ENCODE data around the gene VSIR. TPM values are rescaled to one million over a fixed set of nuclear protein-coding genes. Genes with fewer than 3 reads are reported as not detected.

VSIR gene
- total and polyA plus RNA-seq, 3 donors from 2014 or later, result 26.1 to 54.6 (median 54.4) TPM

DNA sequence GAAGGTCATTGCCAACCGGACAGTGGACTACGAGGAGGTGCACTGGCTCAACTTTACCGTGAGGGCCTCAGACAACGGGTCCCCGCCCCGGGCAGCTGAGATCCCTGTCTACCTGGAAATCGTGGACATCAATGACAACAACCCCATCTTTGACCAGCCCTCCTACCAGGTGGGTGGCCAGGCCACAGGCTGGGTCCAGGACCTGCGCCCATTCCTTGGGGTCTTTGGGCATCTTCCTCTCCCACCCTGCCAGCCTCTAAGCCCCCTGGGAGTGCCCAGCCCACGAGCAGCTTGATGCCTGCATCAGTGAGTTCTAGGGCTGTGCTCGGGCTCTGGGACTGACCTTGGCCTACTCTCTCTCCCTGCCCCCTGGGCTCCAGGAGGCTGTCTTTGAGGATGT lies 25.8 kb upstream of the VSIR start:
- H3K27ac ChIP-seq, result no peak overlapping the region
- intact Hi-C loops (cut with DNase I; ENCODE audit: low total_unique reads), result no loop called here
- DNase-seq, result no peak
- no peaks in the 10 kb centered on the region for H3K36me3 ChIP-seq (ENCODE audit: low read depth, missing control alignments)
- H3K4me3 ChIP-seq, result no peak overlapping the region
- no peak for TF ChIP-seq POLR2A (IDR thresholded peaks at IDR 0.05)
- TF ChIP-seq, protein P1, sequence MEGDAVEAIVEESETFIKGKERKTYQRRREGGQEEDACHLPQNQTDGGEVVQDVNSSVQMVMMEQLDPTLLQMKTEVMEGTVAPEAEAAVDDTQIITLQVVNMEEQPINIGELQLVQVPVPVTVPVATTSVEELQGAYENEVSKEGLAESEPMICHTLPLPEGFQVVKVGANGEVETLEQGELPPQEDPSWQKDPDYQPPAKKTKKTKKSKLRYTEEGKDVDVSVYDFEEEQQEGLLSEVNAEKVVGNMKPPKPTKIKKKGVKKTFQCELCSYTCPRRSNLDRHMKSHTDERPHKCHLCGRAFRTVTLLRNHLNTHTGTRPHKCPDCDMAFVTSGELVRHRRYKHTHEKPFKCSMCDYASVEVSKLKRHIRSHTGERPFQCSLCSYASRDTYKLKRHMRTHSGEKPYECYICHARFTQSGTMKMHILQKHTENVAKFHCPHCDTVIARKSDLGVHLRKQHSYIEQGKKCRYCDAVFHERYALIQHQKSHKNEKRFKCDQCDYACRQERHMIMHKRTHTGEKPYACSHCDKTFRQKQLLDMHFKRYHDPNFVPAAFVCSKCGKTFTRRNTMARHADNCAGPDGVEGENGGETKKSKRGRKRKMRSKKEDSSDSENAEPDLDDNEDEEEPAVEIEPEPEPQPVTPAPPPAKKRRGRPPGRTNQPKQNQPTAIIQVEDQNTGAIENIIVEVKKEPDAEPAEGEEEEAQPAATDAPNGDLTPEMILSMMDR (IDR thresholded peaks at IDR 0.05), result no peak
- WGBS, 2 donors, result 69 to 79% methylated on average over 9 to 10 of the region's 10 CpGs
- no peaks in the 10 kb centered on the region for H3K27me3 ChIP-seq
- no peaks in the 10 kb centered on the region for H3K9me3 ChIP-seq
- no peaks in the 10 kb centered on the region for H3K4me1 ChIP-seq

DNA sequence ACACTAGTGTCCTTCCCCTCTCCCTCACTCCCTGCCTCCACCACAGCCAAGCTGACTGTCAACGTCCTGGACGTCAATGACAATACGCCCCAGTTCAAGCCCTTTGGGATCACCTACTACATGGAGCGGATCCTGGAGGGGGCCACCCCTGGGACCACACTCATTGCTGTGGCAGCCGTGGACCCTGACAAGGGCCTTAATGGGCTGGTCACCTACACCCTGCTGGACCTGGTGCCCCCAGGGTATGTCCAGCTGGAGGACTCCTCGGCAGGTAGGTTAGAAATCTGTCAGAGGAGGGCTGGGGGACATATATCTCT lies 24.9 kb upstream of the VSIR start:
- Histone ChIP-seq H3K4me3 (no peak overlapping the region), H3K27ac (no peak overlapping the region), H3K9me3 (no peaks in the 10 kb centered on the region), H3K4me1 (no peaks in the 10 kb centered on the region), H3K36me3 (ENCODE audit: low read depth, missing control alignments) (no peaks in the 10 kb centered on the region), H3K27me3 (no peaks in the 10 kb centered on the region)
- TF ChIP-seq, protein P1 (IDR thresholded peaks at IDR 0.05), result no peak
- no peak for TF ChIP-seq POLR2A (IDR thresholded peaks at IDR 0.05)
- DNase-seq, result no peak
- 98% methylated on average over 6 of the region's 6 CpGs; no CpG with 5 or more reads in 1 of the 2 donors for WGBS, 2 donors
- intact Hi-C loops (cut with DNase I; ENCODE audit: low total_unique reads), result no loop called here

DNA sequence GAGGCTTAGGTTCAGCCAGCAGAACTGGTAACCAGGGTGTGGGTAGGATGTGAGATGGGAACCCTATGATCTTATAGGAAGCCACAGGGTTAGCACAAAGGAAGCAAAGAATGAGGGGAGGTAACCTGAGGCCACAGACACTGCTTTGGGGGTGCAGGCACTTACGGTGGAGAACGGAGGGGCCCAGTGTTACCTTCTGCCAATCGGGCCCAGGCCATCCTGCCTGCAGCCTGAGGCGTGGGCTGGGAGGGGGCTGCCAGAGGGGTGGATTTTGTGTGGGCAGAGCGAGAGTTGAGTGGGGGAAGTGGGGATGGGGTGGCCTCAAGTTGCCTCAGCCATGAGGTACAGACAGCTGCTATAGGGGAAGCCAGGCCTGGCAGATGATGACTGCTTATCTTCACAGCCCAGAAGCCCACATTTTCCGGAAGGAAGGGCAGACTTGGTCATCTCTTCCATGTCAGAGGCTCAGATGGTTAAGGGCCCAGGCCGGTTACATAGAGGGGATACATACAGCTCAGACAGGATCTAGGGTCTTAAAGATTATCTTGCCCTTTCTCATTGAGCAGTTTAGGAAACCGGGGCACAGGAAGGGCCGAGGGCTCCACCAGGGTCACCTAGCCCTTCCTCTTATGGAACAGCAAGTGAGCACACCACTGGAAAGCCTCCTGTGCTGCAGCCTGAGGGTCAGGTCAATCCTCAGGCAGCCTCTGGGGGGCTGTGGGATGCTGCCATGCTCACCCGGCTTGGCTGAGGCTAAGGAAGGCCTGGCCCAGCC lies 24.4 kb upstream of the VSIR start:
- H3K36me3 ChIP-seq (ENCODE audit: low read depth, missing control alignments), result no peaks in the 10 kb centered on the region
- 80 to 81% methylated on average over 7 to 10 of the region's 10 CpGs for WGBS, 2 donors
- H3K27ac ChIP-seq, result no peak overlapping the region
- no peaks in the 10 kb centered on the region for H3K27me3 ChIP-seq
- intact Hi-C loops (cut with DNase I; ENCODE audit: low total_unique reads), result no loop called here
- no peaks in the 10 kb centered on the region for H3K4me1 ChIP-seq
- no peaks in the 10 kb centered on the region for H3K9me3 ChIP-seq
- TF ChIP-seq, protein P1 (IDR thresholded peaks at IDR 0.05), result no peak
- no peak for TF ChIP-seq POLR2A (IDR thresholded peaks at IDR 0.05)
- H3K4me3 ChIP-seq, result no peak overlapping the region
- DNase-seq, result no peak

DNA sequence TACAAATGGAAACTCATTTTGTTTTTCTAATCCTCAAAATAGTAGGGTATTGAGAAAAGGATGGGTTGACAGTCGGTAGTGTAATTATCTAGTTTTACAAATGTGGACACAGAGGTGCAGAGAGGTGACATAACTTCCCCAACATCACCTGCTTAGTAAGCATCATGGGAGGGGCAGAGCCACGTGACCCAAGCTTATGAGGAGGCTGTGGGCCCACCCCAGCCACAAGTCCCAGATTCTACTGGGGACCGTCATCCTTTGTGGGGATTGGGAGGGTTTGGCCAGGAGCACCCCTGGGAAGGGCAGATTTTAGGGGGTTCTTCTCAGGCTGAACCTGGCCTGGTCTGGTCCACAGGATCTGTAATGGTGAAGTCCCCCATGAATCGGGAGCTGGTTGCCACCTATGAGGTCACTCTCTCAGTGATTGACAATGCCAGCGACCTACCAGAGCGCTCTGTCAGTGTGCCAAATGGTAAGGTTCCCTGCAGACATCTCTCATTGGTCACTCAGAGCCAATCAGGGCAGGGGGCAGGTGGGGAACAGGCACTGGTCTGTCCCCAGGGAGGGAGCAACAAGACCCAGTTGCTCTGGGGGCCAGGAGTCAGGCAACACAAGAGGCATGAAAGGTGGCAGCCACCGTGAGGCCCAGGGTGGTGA lies 23.6 kb upstream of the VSIR start:
- Histone ChIP-seq H3K9me3 (no peaks in the 10 kb centered on the region), H3K36me3 (ENCODE audit: low read depth, missing control alignments) (no peaks in the 10 kb centered on the region), H3K4me3 (no peak overlapping the region), H3K27ac (no peak overlapping the region), H3K4me1 (no peaks in the 10 kb centered on the region), H3K27me3 (no peaks in the 10 kb centered on the region)
- DNase-seq, result peak; percentile 43
- WGBS, 2 donors, result 86 to 90% methylated on average over 6 to 7 of the region's 7 CpGs
- intact Hi-C loops (cut with DNase I; ENCODE audit: low total_unique reads), result no loop called here
- no peak for TF ChIP-seq POLR2A (IDR thresholded peaks at IDR 0.05)
- TF ChIP-seq, protein P1 (IDR thresholded peaks at IDR 0.05), result no peak

Data from testis (tissue), 3 donors.